GM18858 (cell line): ENCODE data around the gene RNLS.
"Not testable (repeated sequence)": the region's sequence is repeated elsewhere in the genome, so short reads cannot be mapped to it uniquely, and the experiment has no call there.

ENCODE experiments used
- ATAC-seq: cut with Tn5 transposase; IDR thresholded peaks from one replicate; pipeline ENCODE4 v1.9.1; 2021; ENCODE audit not compliant: unreplicated experiment

RNLS gene

DNA sequence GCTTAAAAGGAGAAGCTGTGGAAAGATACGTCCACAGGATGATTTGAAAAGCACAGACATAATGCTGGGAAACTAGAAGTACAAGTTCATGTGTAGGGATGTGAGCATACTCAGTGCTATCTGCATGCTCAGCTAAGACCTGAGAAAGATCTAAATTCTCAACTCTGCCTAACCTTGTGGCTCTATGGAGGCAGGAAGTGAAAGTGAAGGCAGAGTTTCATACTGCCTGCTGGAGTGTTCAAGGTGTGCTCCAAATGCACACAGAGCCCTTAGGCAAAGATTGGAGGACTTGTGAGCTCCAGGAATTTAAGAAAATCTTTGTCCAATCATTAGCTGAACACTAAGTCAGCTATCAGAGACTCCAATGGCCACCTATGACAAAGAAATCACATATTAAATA, 190.9 kb downstream of the RNLS start:
- ATAC-seq: peak; percentile 87

DNA sequence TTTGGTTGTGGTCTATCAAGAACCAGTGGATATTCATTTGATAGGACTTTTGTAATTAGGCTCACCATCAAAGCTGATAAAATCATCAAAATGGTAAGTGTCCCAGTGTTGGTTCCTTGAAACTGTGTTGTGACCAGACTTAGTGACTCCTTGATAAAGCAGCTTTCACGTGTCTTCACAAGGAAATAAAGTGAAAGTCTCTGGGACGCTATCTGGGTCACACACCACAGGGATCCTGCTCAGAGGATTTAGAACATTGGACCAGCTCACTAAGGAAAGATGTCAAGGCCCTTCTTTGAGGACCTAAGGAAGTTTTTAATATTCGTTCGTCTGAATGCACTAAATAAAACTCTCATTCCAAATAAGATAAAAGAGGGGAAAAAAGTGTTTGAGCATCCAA, 193.1 kb downstream of the RNLS start:
- ATAC-seq: no peak

DNA sequence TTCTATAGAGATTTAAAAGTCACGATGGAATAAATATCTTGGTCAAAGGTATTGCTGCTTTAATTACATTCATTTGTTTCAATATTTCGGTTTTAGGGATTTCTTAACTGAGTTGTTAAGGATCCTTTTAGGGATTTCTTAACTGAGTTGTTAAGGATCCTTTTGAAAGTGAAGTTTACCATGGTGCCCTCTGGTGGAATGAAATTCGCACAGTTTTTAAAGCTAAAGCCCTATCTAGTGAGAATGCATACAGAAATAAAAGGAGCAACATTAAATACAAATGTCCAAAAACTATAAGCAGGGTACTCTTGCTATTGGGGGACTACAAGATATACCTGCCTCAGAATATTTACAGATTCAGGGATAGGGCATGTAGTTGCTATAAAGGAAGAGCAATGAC, 193.7 kb downstream of the RNLS start:
- no peak for ATAC-seq

DNA sequence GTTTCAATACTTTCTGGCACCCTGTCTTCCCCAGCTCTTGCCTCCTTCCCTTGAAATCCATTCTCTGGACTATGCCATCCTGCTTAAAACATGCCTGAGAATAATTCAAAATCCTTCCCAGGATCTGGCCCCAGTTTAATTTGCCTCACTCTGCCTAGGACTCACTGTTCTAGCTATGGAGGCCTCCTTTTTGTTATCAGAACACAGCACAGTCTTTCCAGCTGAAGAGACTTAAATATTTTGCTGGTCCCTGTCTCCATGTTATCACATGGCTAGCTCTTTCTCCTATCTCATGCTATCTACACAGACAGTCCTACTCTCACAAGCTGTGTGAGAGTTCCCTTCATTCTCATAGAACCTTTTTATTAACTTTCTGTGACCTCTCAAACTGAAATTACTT, 194.8 kb downstream of the RNLS start:
- ATAC-seq: no peak

DNA sequence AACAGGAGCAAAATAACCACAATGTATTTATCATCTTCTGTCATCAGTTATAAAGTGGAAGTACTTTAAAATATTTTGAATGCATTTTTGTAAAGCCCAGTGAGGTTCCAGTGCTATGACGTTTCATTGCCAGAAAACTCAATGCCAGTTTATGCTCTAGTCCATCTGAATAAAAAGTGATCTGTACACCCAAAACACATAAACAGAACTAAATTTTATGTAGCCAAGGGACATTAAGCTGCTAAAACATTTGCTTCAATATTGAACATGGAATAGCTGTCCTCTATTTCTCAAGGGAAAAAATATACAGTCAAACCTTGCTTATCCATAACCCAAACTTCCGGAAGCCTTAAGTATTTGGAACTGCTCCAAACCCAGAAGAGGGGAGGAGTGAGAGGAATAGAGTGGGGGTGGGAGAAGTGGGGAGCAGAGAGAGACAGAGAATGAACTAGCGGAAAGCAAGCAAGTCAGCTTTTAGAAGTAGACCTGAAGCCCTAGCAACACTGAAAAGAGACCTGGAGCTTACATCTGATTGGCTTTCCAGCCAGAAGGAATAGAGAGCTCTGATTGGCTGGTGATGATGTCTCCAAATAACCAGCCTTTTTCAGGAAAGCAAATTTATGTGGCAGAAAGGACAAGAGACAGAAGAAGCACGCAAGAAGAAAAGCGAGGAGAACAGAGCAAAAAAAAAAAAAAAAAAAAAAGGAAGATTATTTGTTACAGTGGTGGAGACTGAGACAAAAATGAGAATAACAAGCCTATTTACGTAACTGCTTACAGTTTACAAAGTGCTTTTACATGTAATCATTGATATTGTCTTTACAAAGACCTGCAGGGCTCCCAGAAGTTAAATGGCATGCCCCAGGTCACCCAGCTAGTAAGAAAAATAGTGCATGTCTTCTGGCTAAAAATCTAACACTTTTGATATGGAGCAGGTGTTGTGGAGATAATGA, 196.0 kb downstream of the RNLS start:
- ATAC-seq: no peak

DNA sequence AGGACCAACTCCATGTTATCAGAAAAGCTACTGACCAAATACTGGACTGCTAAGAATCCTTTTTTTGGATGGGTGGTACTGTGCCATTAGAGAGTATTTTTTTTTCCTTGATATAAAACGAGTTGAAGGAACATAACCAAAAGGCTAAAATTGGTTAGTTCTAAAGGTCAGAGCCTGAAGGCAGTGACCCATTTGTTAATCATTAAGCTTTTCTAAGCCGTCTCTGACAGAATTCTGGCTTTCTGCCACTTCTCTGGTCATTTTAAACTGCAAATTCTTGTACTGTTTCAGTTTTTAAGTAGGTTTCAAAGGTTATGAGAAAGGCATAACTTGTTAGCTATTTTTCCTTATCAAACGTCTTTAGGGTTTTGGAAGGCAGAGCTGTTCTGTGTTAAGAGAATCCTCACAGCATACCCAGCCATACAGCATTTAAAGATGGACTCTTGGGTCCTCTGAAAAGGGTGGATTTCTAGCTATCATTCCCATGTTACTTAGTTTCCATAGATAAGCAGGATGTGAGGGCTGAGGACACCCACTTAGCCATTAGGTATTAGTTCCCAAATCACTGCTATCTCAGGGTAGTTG, 196.8 kb downstream of the RNLS start:
- ATAC-seq: peak; percentile 16

DNA sequence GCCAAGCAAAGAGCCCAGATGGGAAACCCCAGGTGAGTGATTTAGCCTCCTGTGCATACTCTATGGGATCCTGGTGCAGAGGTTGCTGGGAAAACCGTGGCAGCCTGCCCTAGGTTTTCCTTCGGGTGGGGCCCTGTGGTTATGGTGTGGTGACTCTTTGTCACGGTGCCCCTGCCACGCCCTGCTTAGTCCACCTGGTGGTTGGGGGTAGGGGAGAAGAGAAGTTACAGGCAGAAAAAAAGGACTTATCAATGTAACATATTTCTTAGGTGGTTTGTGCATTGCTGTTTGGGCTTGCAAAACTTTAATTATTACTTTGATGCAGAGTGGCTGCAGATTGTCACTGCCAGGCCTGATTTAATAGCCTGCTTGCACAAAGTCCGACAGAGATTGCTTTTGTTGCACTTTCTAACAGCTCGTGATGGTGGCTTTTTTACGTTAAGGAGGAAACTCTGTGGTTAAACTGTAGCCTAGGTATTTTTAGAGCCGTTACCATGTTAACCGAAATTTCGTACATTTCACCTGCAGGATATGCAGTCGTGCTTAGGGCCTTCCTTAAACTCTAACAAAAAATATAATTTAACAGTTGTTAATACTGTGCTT, 197.4 kb downstream of the RNLS start:
- ATAC-seq: peak; percentile 61

DNA sequence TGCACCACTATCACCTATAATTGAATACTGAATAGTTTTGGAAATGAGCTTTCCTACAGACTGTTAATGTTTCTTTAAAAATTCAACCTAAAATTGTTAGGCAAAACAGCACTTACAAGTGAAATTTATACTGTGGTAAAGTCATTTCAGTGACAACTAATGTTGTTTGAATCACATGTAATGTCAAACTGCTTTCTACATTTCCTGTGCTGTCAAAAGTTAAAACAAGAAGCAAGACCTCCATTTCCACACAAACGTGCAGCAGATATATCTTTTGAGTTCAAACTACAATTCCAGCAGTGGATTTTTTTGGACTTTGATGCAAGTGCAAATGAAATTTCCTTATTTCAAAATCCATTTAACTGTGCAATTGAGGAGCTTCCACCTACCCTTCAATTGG, 199.8 kb downstream of the RNLS start:
- ATAC-seq: no peak

DNA sequence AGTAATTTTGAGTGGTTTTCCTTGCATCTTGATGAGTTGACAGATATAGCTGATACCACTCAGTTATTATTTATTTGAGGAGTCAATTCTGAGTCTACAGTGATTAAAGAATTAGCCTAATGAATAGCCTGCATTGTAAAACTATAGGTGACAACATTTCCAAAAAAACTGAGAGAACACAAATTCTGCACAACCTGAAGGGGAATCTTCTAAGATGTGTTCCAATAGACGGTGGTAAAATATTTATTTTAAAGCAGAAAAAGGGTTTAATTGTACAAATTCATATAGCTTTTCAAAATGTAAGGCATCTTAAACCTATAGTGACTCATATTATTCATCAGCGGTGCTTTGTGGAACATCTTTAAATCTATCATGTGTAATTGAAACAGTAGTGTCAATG, 200.4 kb downstream of the RNLS start:
- ATAC-seq: no peak

DNA sequence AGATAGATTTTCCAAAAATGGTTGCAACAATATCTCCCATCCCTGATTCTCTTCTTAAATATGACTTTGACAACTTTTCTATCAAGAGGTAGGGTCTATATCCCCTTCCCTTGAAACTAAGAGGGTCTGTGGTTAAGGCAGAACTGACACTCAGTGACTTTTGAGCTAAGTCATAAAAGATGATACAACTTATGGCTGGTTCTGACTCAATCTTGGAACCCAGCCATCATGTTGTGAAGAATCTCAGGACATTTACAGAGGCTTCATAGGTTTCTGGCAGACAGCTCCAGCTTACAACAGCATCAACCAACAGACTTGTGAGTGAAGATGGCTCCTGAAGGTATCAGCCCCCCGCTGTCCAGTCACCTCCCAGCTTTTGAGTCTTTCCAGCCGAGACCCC, 203.5 kb downstream of the RNLS start:
- no peak for ATAC-seq

DNA sequence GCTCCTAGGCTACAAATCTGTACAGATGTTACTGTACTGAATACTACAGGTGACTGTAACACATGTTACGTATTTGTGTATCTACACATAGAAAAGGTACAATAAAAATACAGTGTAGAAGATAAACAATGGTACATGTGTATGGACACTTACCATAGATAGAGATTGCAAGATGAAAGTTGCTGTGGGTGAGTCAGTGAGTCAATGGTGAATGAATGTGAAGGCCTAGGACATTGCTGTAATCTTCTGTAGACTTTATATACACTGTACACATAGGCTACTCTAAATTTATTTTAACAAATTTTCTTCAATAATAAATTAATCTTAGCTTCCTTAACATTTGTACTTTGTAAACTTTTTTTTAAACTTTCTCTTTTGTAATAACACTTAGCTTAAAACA, 205.6 kb downstream of the RNLS start:
- no peak for ATAC-seq

DNA sequence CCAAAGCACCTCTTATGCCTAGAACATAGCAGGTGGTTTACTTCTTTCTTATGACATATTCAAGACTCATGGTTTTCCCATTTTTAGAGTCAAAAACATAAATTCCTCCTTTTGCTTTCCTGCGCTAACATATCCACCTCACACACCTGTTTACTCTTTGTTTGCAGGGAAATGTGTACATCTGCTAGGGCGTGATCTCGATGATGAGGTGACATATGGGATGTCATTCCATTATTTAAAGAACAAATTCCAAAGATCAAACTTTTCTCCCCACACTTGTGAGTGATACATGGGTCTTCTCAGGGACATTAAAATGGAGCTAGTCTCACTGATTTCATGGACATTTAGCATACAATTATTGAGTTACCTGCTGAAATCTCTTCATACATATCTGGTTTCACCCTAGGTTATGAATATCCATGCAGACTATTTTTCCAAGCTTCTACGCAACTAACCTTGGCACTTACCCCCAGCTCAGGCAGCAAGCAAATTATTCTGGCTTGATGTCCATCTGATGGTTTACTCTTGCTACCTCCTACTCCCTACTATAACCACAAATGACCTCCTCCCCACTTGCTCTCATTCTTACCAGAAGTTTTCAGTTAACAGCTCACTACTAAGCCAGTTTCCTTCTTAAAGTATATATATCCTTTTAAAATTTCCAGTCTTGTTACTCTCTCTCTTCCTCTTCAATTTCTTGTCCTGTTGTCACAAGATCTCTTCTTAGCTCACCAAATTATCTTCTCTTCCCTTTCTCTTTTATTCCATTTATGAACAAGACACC, 208.5 kb downstream of the RNLS start:
- ATAC-seq: no peak

DNA sequence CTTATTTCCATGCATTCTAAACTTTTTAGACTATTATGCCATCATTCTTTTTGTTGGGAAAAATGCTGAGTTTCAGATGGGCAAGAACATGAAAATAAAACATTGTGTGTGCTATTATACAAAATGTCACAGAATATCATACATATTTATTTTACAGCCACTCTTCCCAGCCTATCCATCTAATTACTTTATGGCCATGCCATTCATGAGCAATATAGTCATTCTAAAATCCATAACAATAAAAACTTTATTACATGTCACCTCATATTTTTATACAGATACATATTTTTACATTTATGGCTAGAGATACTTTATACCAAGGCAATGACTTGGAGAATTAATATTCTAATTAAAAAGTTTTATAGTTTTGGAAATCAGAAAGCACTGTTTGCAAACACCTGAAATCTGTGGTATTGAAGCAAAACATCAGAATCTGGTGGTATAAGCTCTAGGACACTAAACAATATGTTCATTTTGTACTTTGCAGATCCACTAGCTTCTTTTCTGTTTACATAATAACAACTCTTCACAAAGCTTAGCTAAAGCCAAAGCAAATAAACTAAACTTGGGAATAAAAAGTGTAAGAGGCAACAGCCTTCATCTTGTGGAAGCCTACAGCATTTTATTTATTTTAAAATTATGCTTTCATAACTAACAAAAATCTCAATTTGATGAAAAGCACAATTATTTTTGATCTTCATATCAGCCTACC, 210.1 kb downstream of the RNLS start:
- no peak for ATAC-seq

DNA sequence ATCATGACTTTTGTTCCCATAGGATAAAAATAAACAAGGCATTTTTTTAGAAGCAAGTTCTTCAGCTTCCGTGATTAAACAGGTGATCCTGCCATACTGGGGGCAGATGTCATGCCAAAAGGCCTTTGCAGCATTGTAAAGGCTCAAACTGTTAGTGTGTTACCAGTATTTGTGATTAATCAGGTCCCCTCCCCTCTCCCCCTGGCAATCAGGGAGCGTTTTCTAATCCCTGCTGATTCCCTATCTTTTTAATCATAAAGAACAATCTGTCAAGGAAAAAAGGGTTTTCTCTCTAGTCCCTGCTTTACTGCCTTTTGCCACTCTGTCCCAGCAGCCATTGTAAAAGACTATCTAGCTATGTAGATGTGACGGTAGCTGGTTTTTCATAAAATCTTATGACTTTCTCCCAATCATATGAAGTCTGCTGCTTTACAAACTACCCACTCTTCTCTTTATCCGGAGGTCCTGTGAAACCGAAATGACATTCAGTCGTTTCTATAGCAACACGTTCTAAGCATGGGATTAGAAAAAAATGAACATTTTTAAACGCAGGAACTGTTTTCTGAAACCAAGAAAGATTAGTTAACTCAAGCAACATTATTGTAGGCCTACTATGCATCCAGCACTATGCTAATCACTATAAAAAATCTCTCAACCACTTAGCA, 210.9 kb downstream of the RNLS start:
- no peak for ATAC-seq

DNA sequence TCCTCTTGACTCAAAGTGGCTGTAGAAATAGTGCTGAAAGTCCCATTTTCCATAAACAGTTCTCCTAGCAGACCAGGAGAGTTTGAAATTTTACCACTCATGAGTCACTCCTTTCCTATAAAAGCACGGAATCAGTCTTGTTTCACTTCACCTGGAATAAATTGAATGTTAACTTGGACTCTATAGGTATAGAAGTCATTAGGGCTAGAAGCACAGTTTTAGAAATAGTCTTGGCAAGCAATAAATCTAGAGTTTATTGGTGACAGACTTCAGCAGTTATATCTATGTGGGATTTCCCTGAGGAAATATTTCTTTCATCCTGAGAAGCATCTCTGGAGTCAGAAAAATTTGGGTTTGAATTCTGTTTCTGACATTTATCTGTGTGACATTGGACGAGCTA, 212.4 kb downstream of the RNLS start:
- no peak for ATAC-seq

DNA sequence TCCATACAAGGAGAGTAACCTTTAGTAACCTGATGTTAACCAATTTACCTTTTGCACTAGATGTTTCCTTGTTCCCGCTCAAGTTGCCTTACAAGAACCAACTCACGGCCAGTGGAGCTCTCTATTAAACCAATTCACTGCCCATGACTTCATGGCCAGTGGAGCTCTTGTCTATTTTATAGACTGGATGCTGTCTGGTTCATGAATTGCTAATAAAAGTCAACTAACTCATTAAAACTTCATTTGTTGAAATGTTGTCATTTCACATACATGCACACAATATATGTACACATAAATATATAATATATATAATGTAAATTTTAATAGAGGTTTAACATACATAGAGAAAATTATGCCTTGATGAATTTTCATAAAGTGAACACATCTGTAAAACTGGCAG, 216.3 kb downstream of the RNLS start:
- no peak for ATAC-seq

DNA sequence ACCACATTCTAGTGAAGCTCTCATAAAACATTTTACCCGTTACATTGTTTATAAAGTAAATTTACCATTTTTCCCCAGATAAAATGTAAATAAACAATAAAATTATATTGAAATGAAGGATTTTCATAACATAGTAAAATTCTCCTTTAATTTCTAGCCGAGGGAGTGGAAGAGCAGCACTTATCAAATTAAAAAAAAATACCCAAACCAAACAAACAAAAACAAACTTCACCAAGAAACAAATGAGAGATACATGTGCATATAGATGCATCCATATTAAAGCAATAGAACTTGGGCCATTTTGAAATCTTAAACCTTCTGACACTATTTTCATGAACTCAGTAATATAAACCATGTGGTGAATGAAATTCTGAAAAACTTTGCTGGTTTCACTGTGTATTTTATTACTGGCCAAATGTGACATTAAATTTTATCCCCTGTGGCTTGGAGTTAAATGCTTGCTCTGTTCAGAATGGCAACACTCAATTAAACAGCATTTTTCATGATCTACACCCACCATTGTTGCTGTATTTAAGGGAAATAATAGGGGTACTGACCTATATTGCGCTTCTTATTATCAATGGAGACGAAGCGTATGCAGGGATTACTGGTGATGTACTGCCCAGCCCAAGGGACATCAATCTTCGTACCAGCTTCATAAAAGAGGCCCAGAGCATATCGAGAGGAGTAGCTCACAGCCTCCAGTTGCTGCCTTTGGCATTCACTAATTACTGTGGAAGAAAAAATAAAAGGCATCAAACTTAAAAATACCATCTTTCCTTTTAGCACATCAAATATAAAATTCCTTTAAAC, 220.9 kb downstream of the RNLS start:
- ATAC-seq: no peak

DNA sequence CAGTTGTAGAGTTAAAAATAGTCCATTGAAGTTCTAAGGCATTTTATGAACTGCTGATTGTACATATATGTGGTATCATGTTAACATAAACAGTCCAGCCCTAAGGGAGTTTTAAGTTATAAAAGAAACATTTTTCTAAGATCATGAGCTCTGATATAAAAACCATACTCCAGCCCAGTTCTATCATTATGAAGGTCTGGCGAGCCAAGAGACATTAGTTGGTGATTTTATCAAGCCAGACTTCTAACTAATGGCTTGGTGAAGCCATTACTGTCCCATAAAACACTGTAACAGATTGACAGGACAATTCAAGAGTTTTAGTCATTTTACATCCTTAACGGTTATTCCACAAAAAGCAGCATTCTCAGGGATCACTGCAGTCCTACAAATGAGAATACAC, 221.6 kb downstream of the RNLS start:
- no peak for ATAC-seq

DNA sequence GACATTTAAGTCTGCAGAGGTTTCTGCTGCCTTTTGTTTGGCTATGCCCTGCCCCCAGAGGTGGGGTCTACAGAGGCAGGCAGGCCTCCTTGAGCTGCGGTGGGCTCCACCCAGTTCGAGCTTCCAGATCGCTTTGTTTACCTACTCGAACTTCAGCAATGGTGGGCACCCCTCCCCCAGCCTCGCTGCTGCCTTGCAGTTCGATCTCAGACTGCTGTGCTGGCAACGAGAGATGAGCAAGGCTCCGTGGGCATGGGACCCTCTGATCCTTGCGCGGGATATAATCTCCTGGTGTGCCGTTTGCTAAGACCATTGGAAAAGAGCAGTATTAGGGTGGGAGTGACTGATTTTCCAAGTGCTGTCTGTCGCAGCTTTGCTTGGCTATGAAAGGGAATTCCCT, 227.4 kb downstream of the RNLS start:
- not testable (repeated sequence) for ATAC-seq
